ENCODE data around the gene ANKRD61.

The ANKRD61 gene

DNA sequence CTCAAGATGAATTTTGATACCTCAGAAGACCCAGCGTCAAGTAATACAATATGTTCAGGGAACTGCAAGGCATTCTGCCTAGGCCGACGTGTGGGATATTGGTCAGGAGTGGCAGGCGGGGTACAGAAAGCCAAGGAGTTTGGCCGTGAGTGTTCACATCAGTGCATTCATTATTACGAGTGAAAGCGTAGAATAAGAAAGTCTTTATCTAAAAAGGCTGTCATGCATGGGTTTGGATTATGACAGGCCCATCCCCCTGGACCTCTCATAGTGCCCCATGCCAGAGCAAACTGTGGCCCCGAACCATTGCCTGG, 14.6 kb upstream of the ANKRD61 start:
- H3K27ac ChIP-seq (ENCODE audit: low read depth, low read length): no peak overlapping the region
- no peaks in the 10 kb centered on the region for H3K9me3 ChIP-seq (ENCODE audit: control insufficient read depth, insufficient read depth, low read length)
- H3K9ac ChIP-seq (ENCODE audit: low read depth, low read length): no peak overlapping the region
- no peaks in the 10 kb centered on the region for H3K4me1 ChIP-seq (ENCODE audit: control insufficient read depth, insufficient read depth, low read length)
- no peak overlapping the region for H3K4me3 ChIP-seq (ENCODE audit: low read depth, low read length)
- no peaks in the 10 kb centered on the region for H3K27me3 ChIP-seq (ENCODE audit: control insufficient read depth, insufficient read depth, low read length)
- peaks cover 83% of the 10 kb centered on the region for H3K36me3 ChIP-seq (ENCODE audit: control insufficient read depth, insufficient read depth, low read length)

DNA sequence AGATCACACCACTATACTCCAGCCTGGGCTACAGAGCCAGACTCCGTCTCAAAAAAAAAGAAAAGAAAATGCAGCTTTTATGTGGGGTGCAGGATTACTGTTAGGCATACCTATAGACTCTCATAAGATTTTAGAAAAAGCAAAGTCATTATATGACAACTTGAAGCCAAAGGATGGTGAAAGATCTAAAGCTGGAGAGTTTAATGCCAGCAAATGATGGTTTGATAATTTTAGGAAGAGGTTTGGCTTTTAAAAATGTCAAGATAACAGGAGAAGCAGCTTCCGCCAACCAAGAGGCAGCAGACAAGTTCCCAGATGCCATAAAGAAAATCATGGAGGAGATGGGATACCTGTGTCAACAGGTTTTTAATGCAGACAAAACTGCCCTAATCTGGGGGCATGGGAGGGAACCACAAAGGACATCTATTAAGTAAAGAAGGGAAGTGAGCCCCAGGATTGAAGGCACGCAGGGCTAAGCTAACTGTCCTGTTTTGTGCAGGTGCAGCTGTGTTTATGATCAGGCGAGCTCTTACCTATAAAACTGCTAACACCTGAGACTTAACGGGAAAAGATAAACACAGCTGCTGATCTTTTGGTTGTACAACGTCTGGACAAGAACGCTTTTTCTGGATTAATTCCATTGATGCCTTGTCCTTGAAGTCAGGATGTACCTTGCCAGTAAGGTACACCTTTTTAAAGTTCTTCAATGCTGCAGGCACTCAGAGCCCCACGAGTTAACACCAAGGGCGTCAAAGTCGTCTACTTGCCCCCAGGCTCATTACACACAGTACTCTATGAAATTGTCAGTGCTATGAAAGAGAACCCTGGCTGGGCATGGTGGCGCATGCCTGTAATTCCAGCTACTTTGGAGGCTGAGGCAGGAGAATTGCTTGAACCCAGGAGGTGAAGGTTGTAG, 10.5 kb upstream of the ANKRD61 start:
- H3K9ac ChIP-seq (ENCODE audit: low read depth, low read length): no peak overlapping the region
- H3K36me3 ChIP-seq (ENCODE audit: control insufficient read depth, insufficient read depth, low read length): peaks cover 95% of the 10 kb centered on the region
- no peaks in the 10 kb centered on the region for H3K4me1 ChIP-seq (ENCODE audit: control insufficient read depth, insufficient read depth, low read length)
- H3K4me3 ChIP-seq (ENCODE audit: low read depth, low read length): no peak overlapping the region
- H3K27ac ChIP-seq (ENCODE audit: low read depth, low read length): no peak overlapping the region
- H3K27me3 ChIP-seq (ENCODE audit: control insufficient read depth, insufficient read depth, low read length): no peaks in the 10 kb centered on the region
- H3K9me3 ChIP-seq (ENCODE audit: control insufficient read depth, insufficient read depth, low read length): no peaks in the 10 kb centered on the region

DNA sequence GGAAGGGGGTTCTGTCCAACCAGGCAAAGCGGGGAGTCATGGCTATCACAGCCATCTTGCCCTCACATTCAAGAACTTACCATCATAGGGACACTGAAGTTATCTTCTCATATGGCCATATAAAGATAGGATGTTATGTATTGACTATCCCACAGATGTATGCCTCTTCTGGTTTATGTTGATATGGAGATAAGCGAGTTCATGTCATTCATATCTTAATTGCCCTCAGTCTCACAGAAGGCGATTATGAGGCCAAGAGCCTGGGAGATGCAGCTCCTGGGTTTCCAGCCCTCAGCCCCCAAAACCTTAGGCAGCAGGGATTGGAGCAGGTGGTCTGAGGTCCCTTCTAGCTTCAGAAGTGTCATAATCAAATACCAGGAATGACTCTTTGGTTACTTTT, 8.5 kb upstream of the ANKRD61 start:
- Histone ChIP-seq H3K4me3 (ENCODE audit: low read depth, low read length) (no peak overlapping the region), H3K9me3 (ENCODE audit: control insufficient read depth, insufficient read depth, low read length) (no peaks in the 10 kb centered on the region), H3K27ac (ENCODE audit: low read depth, low read length) (no peak overlapping the region), H3K4me1 (ENCODE audit: control insufficient read depth, insufficient read depth, low read length) (no peaks in the 10 kb centered on the region), H3K27me3 (ENCODE audit: control insufficient read depth, insufficient read depth, low read length) (no peaks in the 10 kb centered on the region), H3K36me3 (ENCODE audit: control insufficient read depth, insufficient read depth, low read length) (peaks cover 98% of the 10 kb centered on the region), H3K9ac (ENCODE audit: low read depth, low read length) (no peak overlapping the region)

DNA sequence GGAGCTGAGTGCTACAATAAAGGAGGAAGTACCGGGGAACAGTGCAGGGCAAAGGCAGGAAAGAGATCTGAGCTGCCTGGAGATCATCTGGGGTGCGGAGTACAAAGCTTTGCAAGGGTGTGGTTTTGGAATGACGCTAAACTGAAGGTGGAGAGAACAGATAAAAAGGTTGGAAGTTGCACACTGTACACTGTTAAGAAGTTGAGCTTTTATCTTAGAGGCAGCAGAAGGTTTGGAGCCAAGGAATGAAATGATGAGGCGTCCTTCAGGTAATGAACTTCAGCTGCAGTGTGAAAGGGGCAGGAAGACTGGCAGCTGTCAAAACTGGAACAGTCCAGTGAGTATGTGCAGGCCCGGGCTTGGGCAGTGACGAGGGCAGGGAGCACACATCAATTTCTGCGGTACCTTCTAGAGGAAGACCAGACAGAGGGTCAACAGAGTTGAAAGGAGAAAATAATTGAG, 7.2 kb upstream of the ANKRD61 start:
- H3K4me3 ChIP-seq (ENCODE audit: low read depth, low read length): no peak overlapping the region
- H3K4me1 ChIP-seq (ENCODE audit: control insufficient read depth, insufficient read depth, low read length): no peaks in the 10 kb centered on the region
- no peaks in the 10 kb centered on the region for H3K9me3 ChIP-seq (ENCODE audit: control insufficient read depth, insufficient read depth, low read length)
- H3K36me3 ChIP-seq (ENCODE audit: control insufficient read depth, insufficient read depth, low read length): peaks cover 100% of the 10 kb centered on the region
- no peak overlapping the region for H3K27ac ChIP-seq (ENCODE audit: low read depth, low read length)
- H3K27me3 ChIP-seq (ENCODE audit: control insufficient read depth, insufficient read depth, low read length): no peaks in the 10 kb centered on the region
- H3K9ac ChIP-seq (ENCODE audit: low read depth, low read length): no peak overlapping the region

DNA sequence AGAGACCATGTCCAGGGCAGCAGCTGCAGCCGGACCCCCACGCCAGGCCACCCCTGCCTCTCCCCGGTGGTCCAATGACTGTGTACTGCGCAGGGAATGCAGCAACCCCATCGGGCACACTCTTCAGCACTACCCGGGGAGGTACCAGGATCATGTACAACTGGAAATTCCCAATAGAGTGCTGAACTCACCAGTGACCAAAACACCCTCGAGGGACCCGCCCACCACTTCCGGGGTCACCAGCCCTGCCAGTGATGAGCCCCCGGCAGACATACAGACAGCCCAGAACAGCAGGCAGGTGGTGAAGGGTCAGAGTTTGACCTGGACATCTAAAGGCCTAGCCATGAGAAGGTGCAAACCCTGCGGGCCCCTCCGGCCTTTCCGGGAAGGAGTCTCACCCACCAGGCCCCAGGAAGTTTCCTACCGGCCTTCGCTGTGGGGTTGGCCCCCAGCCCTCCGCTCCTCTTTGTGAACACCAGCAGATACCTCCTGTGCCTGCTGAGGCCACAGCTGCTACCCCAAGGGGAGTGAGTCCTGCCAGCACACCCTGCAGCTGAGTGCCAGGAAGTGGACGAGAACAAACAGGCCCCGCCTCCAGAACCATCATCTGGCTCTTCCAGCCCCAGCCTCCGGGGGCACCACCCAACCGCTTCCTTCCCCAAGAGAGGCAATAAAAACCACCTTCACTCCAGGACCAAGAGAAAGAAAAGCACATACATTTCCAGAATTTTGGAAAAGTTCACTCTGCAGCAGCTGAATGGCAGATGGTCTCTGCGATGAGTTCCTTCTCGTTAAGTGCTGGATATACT, 5.0 kb upstream of the ANKRD61 start:
- no peak overlapping the region for H3K4me3 ChIP-seq (ENCODE audit: low read depth, low read length)
- no peak overlapping the region for H3K27ac ChIP-seq (ENCODE audit: low read depth, low read length)
- H3K36me3 ChIP-seq (ENCODE audit: control insufficient read depth, insufficient read depth, low read length): peaks cover 98% of the 10 kb centered on the region
- no peaks in the 10 kb centered on the region for H3K9me3 ChIP-seq (ENCODE audit: control insufficient read depth, insufficient read depth, low read length)
- no peaks in the 10 kb centered on the region for H3K27me3 ChIP-seq (ENCODE audit: control insufficient read depth, insufficient read depth, low read length)
- no peak overlapping the region for H3K9ac ChIP-seq (ENCODE audit: low read depth, low read length)
- no peaks in the 10 kb centered on the region for H3K4me1 ChIP-seq (ENCODE audit: control insufficient read depth, insufficient read depth, low read length)

DNA sequence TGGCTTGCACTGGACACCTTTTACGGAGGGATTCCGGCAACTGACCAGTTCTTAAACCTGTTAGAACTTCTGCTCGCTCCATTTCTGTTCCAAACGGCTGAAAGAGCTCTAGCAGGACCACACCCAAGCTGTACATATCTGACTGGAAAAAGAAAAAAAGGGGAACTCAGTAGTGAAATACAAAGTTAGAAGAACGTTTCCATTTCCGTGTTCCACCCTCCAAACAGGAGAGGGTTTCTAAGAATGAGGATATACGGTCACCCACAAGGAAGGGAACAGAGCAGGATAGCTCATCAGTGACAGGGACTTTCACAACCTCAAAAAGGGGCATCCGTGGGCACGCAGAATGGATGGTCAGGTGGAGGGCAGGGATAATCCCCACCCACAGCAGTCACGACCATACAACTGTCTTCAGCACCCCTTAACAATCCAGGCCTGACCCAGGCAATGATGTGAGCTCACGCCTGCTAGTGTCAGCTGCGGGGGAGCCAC, 4.3 kb upstream of the ANKRD61 start:
- no peaks in the 10 kb centered on the region for H3K4me1 ChIP-seq (ENCODE audit: control insufficient read depth, insufficient read depth, low read length)
- no peak overlapping the region for H3K4me3 ChIP-seq (ENCODE audit: low read depth, low read length)
- H3K27ac ChIP-seq (ENCODE audit: low read depth, low read length): no peak overlapping the region
- no peak overlapping the region for H3K9ac ChIP-seq (ENCODE audit: low read depth, low read length)
- no peaks in the 10 kb centered on the region for H3K9me3 ChIP-seq (ENCODE audit: control insufficient read depth, insufficient read depth, low read length)
- peaks cover 96% of the 10 kb centered on the region for H3K36me3 ChIP-seq (ENCODE audit: control insufficient read depth, insufficient read depth, low read length)
- H3K27me3 ChIP-seq (ENCODE audit: control insufficient read depth, insufficient read depth, low read length): no peaks in the 10 kb centered on the region

DNA sequence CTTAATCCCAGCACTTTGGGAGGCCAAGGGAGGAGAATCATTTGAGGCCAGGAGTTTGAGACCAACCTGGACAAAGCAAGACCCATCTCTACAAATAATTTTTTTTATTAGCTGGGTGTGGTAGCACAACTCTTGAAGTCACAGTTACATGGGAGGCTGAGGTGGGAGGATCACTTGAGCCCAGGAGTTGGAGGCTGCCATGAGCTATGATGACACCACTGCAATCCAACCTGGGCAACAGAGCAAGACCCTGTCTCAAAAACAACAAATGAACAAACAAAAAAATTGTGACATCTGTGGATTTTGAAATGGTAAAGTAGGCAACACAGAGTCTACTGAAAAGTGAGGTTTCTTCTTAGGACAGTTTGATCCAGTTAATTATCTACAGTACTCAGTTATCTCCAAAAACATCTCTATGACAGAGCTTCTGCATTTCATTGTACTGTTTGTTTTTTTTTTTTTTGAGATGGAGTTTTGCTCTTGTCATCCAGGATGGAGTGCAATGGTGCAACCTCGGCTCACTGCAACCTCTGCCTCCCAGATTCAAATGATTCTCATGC, 3.3 kb upstream of the ANKRD61 start:
- H3K27ac ChIP-seq (ENCODE audit: low read depth, low read length): no peak overlapping the region

DNA sequence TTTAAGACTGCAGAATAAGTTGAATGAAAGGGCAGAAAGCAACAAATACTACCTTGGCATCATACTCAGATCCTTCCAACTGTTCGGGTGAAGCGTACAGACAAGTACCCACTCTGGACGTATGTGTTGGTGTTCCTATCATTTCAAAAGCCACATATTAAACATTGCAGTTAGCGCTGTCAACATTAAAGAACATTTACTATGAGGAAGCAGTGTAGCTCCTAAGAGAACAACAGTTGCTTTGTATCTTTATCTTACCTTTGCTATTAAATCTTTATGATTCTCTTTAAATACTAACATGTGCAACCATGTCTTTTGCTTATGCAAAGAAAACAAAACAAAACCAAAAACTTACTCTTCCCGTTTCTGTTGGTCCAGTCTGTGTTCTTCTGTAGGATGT, 2.6 kb upstream of the ANKRD61 start:
- Histone ChIP-seq H3K27ac (ENCODE audit: low read depth, low read length) (no peak overlapping the region), H3K27me3 (ENCODE audit: control insufficient read depth, insufficient read depth, low read length) (no peaks in the 10 kb centered on the region), H3K36me3 (ENCODE audit: control insufficient read depth, insufficient read depth, low read length) (peaks cover 95% of the 10 kb centered on the region), H3K4me3 (ENCODE audit: low read depth, low read length) (no peak overlapping the region), H3K9ac (ENCODE audit: low read depth, low read length) (no peak overlapping the region), H3K4me1 (ENCODE audit: control insufficient read depth, insufficient read depth, low read length) (no peaks in the 10 kb centered on the region), H3K9me3 (ENCODE audit: control insufficient read depth, insufficient read depth, low read length) (no peaks in the 10 kb centered on the region)

More for the DNA sequence above, 3.3 kb upstream of the ANKRD61 start:
- Histone ChIP-seq H3K9ac (ENCODE audit: low read depth, low read length) (no peak overlapping the region), H3K4me1 (ENCODE audit: control insufficient read depth, insufficient read depth, low read length) (no peaks in the 10 kb centered on the region), H3K4me3 (ENCODE audit: low read depth, low read length) (no peak overlapping the region), H3K27me3 (ENCODE audit: control insufficient read depth, insufficient read depth, low read length) (no peaks in the 10 kb centered on the region), H3K9me3 (ENCODE audit: control insufficient read depth, insufficient read depth, low read length) (no peaks in the 10 kb centered on the region), H3K36me3 (ENCODE audit: control insufficient read depth, insufficient read depth, low read length) (peaks cover 96% of the 10 kb centered on the region)

DNA sequence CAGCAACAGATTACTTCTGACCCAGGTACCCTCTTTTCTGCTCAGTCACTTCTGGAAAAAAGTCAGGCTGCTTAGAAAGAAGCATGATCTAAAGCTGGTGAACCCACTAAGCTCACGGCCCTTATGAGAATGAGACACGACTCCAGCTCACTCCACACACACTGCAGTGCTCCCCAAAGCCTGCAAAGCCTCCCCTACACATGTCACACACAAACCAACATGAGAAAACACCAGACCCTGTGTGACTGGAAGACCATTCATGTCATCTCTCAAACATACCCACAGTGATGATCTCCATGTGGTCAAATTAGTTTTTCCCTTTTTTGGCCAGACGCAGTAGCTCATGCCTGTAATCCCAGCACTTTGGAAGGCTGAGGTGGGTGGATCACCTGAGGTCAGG, 391 bp downstream of the ANKRD61 start:
- Histone ChIP-seq H3K9ac (ENCODE audit: low read depth, low read length) (no peak overlapping the region), H3K36me3 (ENCODE audit: control insufficient read depth, insufficient read depth, low read length) (peaks cover 95% of the 10 kb centered on the region), H3K4me3 (ENCODE audit: low read depth, low read length) (no peak overlapping the region), H3K27ac (ENCODE audit: low read depth, low read length) (no peak overlapping the region), H3K4me1 (ENCODE audit: control insufficient read depth, insufficient read depth, low read length) (no peaks in the 10 kb centered on the region), H3K27me3 (ENCODE audit: control insufficient read depth, insufficient read depth, low read length) (no peaks in the 10 kb centered on the region), H3K9me3 (ENCODE audit: control insufficient read depth, insufficient read depth, low read length) (no peaks in the 10 kb centered on the region)

DNA sequence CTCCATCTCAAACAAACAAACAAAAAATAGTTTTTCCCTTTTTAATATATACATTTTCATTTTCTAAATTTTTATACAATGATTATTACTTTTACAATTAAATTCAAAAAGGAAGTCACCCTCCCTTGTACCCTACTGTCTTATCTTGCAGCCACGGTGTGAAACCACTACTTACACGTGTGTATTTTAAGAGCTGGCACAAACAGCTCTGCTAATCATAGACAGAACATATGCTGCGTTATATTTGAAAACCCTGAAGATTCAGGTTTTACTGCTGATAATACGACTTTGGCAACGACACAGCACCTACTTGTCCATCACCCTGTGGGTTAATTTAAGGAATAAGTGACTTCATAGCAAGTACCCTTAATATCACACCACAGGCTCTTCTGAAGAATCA, 991 bp downstream of the ANKRD61 start:
- H3K36me3 ChIP-seq (ENCODE audit: control insufficient read depth, insufficient read depth, low read length): peaks cover 95% of the 10 kb centered on the region
- no peaks in the 10 kb centered on the region for H3K4me1 ChIP-seq (ENCODE audit: control insufficient read depth, insufficient read depth, low read length)
- H3K27ac ChIP-seq (ENCODE audit: low read depth, low read length): no peak overlapping the region
- no peak overlapping the region for H3K4me3 ChIP-seq (ENCODE audit: low read depth, low read length)
- H3K27me3 ChIP-seq (ENCODE audit: control insufficient read depth, insufficient read depth, low read length): no peaks in the 10 kb centered on the region
- H3K9ac ChIP-seq (ENCODE audit: low read depth, low read length): no peak overlapping the region
- no peaks in the 10 kb centered on the region for H3K9me3 ChIP-seq (ENCODE audit: control insufficient read depth, insufficient read depth, low read length)

DNA sequence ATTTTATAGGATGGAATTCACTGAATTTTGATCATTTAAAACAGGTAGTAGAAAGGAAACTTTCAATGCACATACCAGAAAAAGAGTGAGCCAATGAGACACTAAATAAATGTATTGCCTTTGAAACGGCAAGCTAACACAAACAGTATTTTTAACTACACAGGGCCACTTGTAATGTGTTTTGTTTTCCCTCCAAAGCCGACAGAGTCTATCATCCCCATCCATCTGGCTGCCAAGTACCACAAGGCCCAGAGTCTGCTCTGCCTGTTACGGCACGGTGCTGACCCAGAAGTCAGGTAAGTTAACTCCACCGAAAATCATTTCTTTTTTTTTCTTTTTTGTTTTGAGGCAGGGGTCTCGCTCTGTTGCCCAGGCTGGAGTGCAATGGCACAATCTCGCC, 1.5 kb downstream of the ANKRD61 start:
- H3K36me3 ChIP-seq (ENCODE audit: control insufficient read depth, insufficient read depth, low read length): peaks cover 95% of the 10 kb centered on the region
- no peaks in the 10 kb centered on the region for H3K27me3 ChIP-seq (ENCODE audit: control insufficient read depth, insufficient read depth, low read length)
- no peak overlapping the region for H3K9ac ChIP-seq (ENCODE audit: low read depth, low read length)
- H3K4me3 ChIP-seq (ENCODE audit: low read depth, low read length): no peak overlapping the region
- no peaks in the 10 kb centered on the region for H3K9me3 ChIP-seq (ENCODE audit: control insufficient read depth, insufficient read depth, low read length)
- H3K4me1 ChIP-seq (ENCODE audit: control insufficient read depth, insufficient read depth, low read length): no peaks in the 10 kb centered on the region
- H3K27ac ChIP-seq (ENCODE audit: low read depth, low read length): no peak overlapping the region

Measured in HUES48 (cell line).